Colonic mucosa (tissue), 4 donors: Measurements from ENCODE around the gene TNFAIP8. TPM values are rescaled to one million over a fixed set of nuclear protein-coding genes. Genes with fewer than 3 reads are reported as not detected.

Source experiments
- DNase-seq: peaks from one replicate; pipeline ENCODE4 v3.0.0-alpha.2; 2020
- H3K27ac ChIP-seq: fragments of 200-600 bp; one replicate; pipeline ENCODE4 v1.8.0; 2021
- H3K27me3 ChIP-seq: fragments of 200-600 bp; one replicate; pipeline ENCODE4 v1.8.0; 2021
- H3K36me3 ChIP-seq: fragments of 200-600 bp; one replicate; pipeline ENCODE4 v1.8.0; 2021
- H3K4me1 ChIP-seq: fragments of 200-600 bp; one replicate; pipeline ENCODE4 v1.8.0; 2021; ENCODE audit warnings: mild to moderate bottlenecking
- H3K4me3 ChIP-seq: fragments of 200-600 bp; one replicate; pipeline ENCODE4 v1.8.0; 2021
- H3K9ac ChIP-seq, 2 donors: one replicate each; pipeline ENCODE4 v1.7.0; 2013; ENCODE audit warnings: control low read depth in 2 of 2, low read depth in 2 of 2, low read length in 2 of 2
- H3K9me3 ChIP-seq: fragments of 200-600 bp; one replicate; pipeline ENCODE4 v1.8.0; 2021
- intact Hi-C: fragments of 100-400 bp; cut with DNase I; formaldehyde crosslinking; loops from one replicate; pipeline ENCODE4 v1.14.1; 2022
- total RNA-seq, 2 donors: library from RNA; stranded (reverse); fragmentation: NEBNext Ultra II Directional in 1 of 2; extraction: Animal tissue kit (Norgen Biotek cat#: 25700) in 1 of 2; gene quantifications; one replicate each; pipeline ENCODE4 v1.2.1, GENCODE V29; 2021
- TF ChIP-seq, protein P1 (sequence below): fragments of 200-600 bp; IDR thresholded peaks from one replicate; pipeline ENCODE4 v1.8.0; 2022; ENCODE audit warnings: antibody characterized with exemption, mild to moderate bottlenecking
- donor health status: healthy.
- donor health status: DM: no; HTN: no; CAD: no.
- donor health status: DM: no; HTN: no; CAD: no.

The TNFAIP8 gene
- total RNA-seq, 2 donors from 2014 or later = 11.0 to 12.7 TPM

DNA sequence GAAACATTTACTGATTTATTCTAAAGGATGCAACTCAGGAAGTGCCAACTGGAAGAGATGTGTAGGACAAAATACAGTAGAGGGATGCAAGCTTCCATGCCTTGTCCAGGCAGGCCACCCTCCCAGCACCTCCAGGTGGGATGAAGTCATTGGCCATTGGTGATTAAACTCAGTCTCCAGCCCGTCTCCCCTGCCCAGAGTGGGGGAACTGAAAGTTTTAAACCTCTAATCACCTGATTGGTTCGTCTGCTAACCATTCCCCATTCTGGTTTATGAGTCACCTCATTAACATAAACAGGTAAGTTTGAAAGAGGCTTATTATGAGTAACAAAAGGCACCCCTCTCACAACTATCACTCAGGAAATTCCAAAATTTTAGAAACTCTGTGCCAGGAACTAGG lies 8.1 kb downstream of the TNFAIP8 start:
- H3K4me1 ChIP-seq = no peaks in the 10 kb centered on the region

DNA sequence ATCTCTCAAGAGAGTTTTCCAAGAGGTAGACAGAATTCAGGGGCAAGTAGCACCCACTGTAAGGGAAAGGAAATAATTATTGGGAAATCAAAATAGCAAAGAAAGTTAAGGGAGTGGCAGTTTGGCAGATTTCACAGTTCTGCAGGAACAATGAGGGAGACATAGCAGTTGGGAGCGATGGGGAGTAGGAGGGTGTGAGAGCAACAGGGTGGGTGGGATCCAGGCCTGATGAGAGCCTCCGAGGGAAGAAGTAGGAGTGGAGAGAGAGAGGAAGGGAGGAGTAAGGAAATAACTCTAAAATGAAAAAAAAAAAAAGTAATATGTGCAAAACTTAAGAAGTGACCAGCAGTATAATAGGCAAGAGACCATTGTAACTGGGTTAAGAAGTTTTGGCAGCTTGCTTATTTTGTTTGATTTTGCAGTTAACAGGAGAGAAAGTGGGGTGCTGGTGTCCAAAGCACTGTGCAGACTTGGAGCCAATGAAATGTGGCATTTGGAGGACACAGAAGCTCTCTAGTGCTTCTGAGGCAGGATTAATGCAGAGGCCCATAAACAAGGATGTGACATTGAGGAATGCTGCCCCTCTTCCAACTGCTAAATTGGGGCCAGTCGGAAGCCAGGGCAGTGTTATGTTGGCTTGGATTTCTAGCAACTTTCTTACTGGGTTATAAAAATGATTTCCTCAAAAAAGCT lies 10.2 kb downstream of the TNFAIP8 start:
- intact Hi-C loops = no loop called here
- Histone ChIP-seq H3K36me3 (no peaks in the 10 kb centered on the region), H3K4me1 (no peaks in the 10 kb centered on the region), H3K9me3 (no peaks in the 10 kb centered on the region), H3K27ac (no peak overlapping the region), H3K27me3 (no peaks in the 10 kb centered on the region), H3K4me3 (no peak overlapping the region), H3K9ac (no peak overlapping the region)
- TF ChIP-seq, protein P1, sequence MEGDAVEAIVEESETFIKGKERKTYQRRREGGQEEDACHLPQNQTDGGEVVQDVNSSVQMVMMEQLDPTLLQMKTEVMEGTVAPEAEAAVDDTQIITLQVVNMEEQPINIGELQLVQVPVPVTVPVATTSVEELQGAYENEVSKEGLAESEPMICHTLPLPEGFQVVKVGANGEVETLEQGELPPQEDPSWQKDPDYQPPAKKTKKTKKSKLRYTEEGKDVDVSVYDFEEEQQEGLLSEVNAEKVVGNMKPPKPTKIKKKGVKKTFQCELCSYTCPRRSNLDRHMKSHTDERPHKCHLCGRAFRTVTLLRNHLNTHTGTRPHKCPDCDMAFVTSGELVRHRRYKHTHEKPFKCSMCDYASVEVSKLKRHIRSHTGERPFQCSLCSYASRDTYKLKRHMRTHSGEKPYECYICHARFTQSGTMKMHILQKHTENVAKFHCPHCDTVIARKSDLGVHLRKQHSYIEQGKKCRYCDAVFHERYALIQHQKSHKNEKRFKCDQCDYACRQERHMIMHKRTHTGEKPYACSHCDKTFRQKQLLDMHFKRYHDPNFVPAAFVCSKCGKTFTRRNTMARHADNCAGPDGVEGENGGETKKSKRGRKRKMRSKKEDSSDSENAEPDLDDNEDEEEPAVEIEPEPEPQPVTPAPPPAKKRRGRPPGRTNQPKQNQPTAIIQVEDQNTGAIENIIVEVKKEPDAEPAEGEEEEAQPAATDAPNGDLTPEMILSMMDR = no peak
- DNase-seq = no peak

More for the DNA sequence above, 8.1 kb downstream of the TNFAIP8 start:
- TF ChIP-seq, protein P1 = no peak
- H3K27ac ChIP-seq = no peak overlapping the region
- no peaks in the 10 kb centered on the region for H3K27me3 ChIP-seq
- H3K9ac ChIP-seq = no peak overlapping the region
- no peak overlapping the region for H3K4me3 ChIP-seq
- DNase-seq = no peak
- no peaks in the 10 kb centered on the region for H3K36me3 ChIP-seq
- H3K9me3 ChIP-seq = no peaks in the 10 kb centered on the region
- intact Hi-C loops = no loop called here

DNA sequence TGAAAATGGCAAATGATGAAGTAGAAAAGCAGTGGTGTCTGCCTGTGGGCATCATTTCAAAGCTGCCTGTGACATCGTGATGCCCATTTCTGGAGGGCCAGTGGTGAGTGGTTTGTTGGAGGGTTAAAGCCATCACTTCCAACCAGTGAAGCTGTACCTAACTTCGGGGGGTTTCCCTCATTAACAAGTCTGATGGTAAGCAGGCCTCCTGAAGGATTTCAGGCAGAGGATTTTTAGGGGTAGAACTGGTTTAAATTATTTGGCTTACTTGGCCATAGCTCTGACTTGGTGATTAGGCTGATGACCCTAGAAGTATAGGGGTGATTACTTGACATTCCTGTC lies 10.7 kb downstream of the TNFAIP8 start:
- Histone ChIP-seq H3K9ac (no peak overlapping the region), H3K4me3 (no peak overlapping the region), H3K36me3 (no peaks in the 10 kb centered on the region), H3K27me3 (no peaks in the 10 kb centered on the region), H3K27ac (no peak overlapping the region), H3K9me3 (no peaks in the 10 kb centered on the region), H3K4me1 (no peaks in the 10 kb centered on the region)
- TF ChIP-seq, protein P1 = no peak
- DNase-seq = no peak
- intact Hi-C loops = no loop called here

DNA sequence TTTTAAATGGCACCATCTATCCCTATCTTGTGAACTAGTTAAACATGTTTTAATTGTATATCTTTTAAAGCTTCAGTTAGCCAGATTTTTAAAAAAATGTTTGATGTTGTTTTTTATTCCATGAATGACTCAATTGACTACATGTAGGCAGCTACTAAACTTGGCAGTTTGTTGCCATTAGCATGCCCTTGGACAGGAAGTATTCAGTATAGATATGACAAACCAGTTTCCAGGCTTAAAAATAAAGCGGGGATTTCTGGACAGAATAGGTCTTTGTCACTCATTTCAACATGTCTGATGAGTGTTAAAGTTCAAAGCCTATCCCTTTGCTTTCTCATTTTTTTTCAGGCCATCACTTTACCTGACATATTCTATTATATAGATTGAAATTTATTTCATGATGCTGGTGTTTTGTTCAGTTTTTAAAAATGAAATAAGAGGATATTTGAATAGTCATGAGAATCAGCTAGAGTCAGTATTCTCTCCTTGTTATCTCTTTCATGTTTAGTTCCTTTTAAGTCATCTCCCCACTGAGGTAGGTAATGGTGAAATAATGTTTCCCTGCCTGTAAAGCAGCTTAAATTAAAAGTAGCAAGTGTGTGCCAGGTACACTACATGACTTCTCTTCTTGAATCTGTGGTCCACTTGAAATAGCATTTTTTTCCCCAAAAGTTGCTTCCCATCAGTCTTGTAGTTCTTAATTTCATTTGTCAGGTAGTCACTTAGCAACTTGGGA lies 11.9 kb downstream of the TNFAIP8 start:
- H3K4me1 ChIP-seq = no peaks in the 10 kb centered on the region
- no peak overlapping the region for H3K9ac ChIP-seq
- TF ChIP-seq, protein P1 = no peak
- intact Hi-C loops = no loop called here
- no peaks in the 10 kb centered on the region for H3K36me3 ChIP-seq
- H3K9me3 ChIP-seq = no peaks in the 10 kb centered on the region
- no peak overlapping the region for H3K27ac ChIP-seq
- no peaks in the 10 kb centered on the region for H3K27me3 ChIP-seq
- H3K4me3 ChIP-seq = no peak overlapping the region
- DNase-seq = no peak

DNA sequence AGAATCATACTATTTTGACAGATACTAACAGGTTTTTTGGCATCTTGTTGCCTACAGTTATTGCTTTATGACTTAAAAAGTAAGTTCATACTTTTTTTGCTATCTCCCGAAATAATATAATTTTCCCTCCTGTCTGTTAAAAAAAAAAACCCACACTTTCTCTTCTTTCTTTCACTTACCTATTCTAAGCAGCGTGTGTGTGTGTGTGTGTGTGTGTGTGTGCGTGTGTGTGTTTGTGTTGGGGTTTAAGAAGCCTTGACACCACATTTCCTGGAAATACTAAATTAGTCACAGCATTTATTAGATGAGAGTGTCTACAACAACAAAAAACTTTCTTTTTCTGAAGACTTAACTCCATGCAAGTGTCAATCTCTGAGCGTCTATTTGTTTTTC lies 12.4 kb downstream of the TNFAIP8 start:
- Histone ChIP-seq H3K9ac (no peak overlapping the region), H3K27ac (no peak overlapping the region), H3K9me3 (no peaks in the 10 kb centered on the region), H3K36me3 (no peaks in the 10 kb centered on the region), H3K4me3 (no peak overlapping the region), H3K27me3 (no peaks in the 10 kb centered on the region), H3K4me1 (no peaks in the 10 kb centered on the region)
- intact Hi-C loops = no loop called here
- TF ChIP-seq, protein P1 = no peak
- no peak for DNase-seq
